Measurements from ENCODE around the gene NFU1. TPM values are rescaled to one million over a fixed set of nuclear protein-coding genes. Genes with fewer than 3 reads are reported as not detected.

NFU1 gene
- total and polyA plus RNA-seq, 9 of the 15 experiments (the other 6 are each of a cell fraction or from before 2014, with no cell fraction given): 33.3 to 61.8 (median 53.7) TPM

DNA sequence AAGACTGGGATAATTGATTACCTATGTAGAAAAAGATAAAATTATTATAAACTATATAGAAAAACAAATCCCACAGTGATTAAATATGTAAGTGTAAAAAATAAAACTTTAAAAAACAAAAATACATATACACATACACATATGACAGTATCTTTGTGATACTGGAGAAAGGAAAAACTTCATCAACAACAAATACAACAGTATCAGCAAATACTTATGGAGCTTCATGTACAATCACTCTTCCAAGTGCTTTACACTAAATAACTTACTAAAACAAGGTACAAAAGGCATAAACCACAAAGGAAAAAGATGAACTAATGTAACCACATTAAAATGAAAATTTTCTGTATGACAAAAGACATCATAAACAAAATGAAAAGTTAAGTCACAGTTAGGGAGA lies 26.1 kb downstream of the NFU1 start (continued):
- TF ChIP-seq, protein P1, sequence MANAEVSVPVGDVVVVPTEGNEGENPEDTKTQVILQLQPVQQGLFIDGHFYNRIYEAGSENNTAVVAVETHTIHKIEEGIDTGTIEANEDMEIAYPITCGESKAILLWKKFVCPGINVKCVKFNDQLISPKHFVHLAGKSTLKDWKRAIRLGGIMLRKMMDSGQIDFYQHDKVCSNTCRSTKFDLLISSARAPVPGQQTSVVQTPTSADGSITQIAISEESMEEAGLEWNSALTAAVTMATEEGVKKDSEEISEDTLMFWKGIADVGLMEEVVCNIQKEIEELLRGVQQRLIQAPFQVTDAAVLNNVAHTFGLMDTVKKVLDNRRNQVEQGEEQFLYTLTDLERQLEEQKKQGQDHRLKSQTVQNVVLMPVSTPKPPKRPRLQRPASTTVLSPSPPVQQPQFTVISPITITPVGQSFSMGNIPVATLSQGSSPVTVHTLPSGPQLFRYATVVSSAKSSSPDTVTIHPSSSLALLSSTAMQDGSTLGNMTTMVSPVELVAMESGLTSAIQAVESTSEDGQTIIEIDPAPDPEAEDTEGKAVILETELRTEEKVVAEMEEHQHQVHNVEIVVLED (CRISPR knock-in tag; IDR thresholded peaks at IDR 0.05): no peak
- TF ChIP-seq PREB (CRISPR knock-in tag; IDR thresholded peaks at IDR 0.05): no peak

DNA sequence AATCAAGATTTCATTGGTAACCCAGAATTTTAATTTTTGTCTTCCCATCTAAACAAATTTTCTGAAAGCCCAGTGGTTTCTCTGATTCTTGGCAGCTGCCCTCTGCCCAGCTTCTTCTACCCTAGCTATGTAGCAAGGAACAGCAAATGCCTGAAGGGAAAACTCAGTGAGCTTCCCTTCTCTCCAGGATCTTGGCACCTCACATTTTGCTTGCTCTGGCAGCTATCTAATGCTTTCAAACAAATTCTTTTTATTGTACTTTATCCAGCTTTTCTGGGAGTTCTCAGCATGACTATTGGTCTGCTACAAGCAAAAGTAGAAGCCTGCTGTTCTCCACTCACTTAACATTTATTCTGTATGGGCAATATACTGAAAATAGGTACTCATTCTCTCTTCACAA lies 31.9 kb downstream of the NFU1 start:
- no peaks in the 10 kb centered on the region for H4K20me1 ChIP-seq (replicated peaks; ENCODE audit: control insufficient read depth, insufficient read depth, low read length)
- no peak overlapping the region for H3K4me3 ChIP-seq
- DNase-seq (ENCODE audit: extremely low read depth in 1 of 4, low spot score in 3 of 4): no peak
- FAIRE-seq: no peak
- H3K4me2 ChIP-seq (ENCODE audit: insufficient read depth, low read length): no peak overlapping the region
- H3K79me2 ChIP-seq (ENCODE audit: control insufficient read depth, insufficient read depth, low read length): no peaks in the 10 kb centered on the region
- no peak overlapping the region for H2AFZ ChIP-seq (ENCODE audit: low read depth, low read length)
- no peaks in the 10 kb centered on the region for H3K9me3 ChIP-seq (replicated peaks; ENCODE audit: control insufficient read depth, insufficient read depth, low read depth, low read length)
- H3K36me3 ChIP-seq (ENCODE audit: control insufficient read depth, insufficient read depth, low read length): peaks cover 5% of the 10 kb centered on the region; the same call in 2 of the 3 replicates
- CTCF ChIA-PET (ENCODE audit: low intra/inter-chr PET ratio): interaction anchor here (0.6 kb wide), 1 partner anchor 590 kb away, joined by 3 read pairs; no protein-coding TSS in a partner anchor
- ATAC-seq: no peak
- in situ Hi-C loops (cut with MboI) (no loop called here), intact Hi-C loops (cut with micrococcal nuclease) (no loop called here)
- H3K9me1 ChIP-seq (ENCODE audit: control insufficient read depth, insufficient read depth, low read length): no peaks in the 10 kb centered on the region
- POLR2A ChIA-PET: no interaction called here
- H3K27ac ChIP-seq (ENCODE audit: extremely low read depth, low read depth, low read length): no peak overlapping the region
- H3K9ac ChIP-seq (ENCODE audit: insufficient read depth in 1 of 2, low read depth in 2 of 2, low read length in 2 of 2): no peak overlapping the region
- H3K4me1 ChIP-seq (replicated peaks in 1 of 2; ENCODE audit: control insufficient read depth in 2 of 2, insufficient read depth in 2 of 2, low read length in 2 of 2): peaks cover 0 to 2% of the 10 kb centered on the region in 2 experiments; a peak in 2 of 5 replicates
- BruUV-seq (replicated peaks): no TSS peak
- H3K27me3 ChIP-seq (ENCODE audit: control insufficient read depth in 2 of 2, insufficient read depth in 2 of 2, low read length in 2 of 2): no peaks in the 10 kb centered on the region
- TF ChIP-seq GABPB2 (CRISPR knock-in tag; conservative IDR thresholded peaks at IDR 0.05): no peak
- no peak for TF ChIP-seq MCM2 (IDR thresholded peaks at IDR 0.05; ENCODE audit: low read depth)
- TF ChIP-seq CLOCK (CRISPR knock-in tag; IDR thresholded peaks at IDR 0.05; ENCODE audit: borderline replicate concordance): no peak
- TF ChIP-seq HDAC1 (IDR thresholded peaks at IDR 0.05): no peak
- TF ChIP-seq MCM5 (IDR thresholded peaks at IDR 0.05; ENCODE audit: low read depth): no peak
- no peak for TF ChIP-seq ZBTB7A (IDR thresholded peaks at IDR 0.05; ENCODE audit: borderline replicate concordance, control insufficient read depth, low read depth, low read length)
- no peak for TF ChIP-seq ADNP (tag; IDR thresholded peaks at IDR 0.05)
- TF ChIP-seq NFRKB (IDR thresholded peaks at IDR 0.05; ENCODE audit: low read depth): no peak
- no peak for TF ChIP-seq SREBF1 (IDR thresholded peaks at IDR 0.05; ENCODE audit: borderline replicate concordance, low read depth, low read length)
- TF ChIP-seq RFX5 (IDR thresholded peaks at IDR 0.05; ENCODE audit: low read depth, low read length): no peak
- no peak for TF ChIP-seq TSC22D4 (tag; IDR thresholded peaks at IDR 0.05)
- no peak for TF ChIP-seq IFI16 (CRISPR knock-in tag; IDR thresholded peaks at IDR 0.05)
- no peak for TF ChIP-seq FOXA3 (CRISPR knock-in tag; conservative IDR thresholded peaks at IDR 0.05 in 1 of 2, IDR thresholded peaks at IDR 0.05 in 1 of 2)
- TF ChIP-seq PHF20 (IDR thresholded peaks at IDR 0.05; ENCODE audit: partially characterized antibody): no peak
- no peak for TF ChIP-seq ZNF707 (CRISPR knock-in tag; conservative IDR thresholded peaks at IDR 0.05)

All from K562 (cell line).